Measurements from ENCODE around the gene HOXB3. TPM values are rescaled to one million over a fixed set of nuclear protein-coding genes. Genes with fewer than 3 reads are reported as not detected.

Gene HOXB3
- total RNA-seq, 1 donor, result 0.94 TPM

DNA sequence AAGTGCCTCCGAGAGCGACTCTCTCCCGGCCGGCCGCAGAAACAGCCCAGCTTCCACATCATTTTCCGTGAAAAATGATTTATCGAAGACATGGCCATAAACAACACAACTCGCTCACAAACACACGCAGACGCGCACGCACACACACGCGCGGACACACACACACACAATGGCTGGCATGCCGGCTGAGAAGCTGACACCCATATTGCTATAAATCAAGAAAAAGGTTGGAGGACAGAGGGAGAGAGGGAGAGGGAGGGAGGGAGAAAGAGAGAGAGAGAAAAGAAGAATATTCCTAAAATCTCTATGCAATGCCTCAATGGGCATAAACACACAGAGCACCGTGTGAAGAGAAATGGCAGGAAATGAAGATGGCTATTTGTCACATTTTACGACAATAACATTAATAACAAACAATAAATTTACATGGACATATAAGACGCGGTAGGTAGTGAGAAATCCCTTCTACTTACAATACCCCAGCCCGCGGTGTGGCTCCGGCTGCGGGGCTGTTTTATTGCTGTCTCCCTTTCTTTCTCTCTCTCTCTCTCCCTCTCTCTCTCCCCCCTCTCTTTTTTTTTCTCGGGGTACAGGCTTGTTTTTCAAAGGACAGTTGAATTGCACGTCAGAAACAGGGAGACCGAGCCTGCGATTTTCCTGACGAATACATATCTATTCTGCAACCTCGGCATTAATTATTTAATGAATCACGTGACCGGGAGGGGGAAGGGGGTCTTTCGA is 21.4 kb downstream of the HOXB3 start:
- Histone ChIP-seq H3K4me1 (ENCODE audit: insufficient read depth, low read length) (no peaks in the 10 kb centered on the region), H3K27me3 (ENCODE audit: insufficient read depth, low read length) (peaks cover 64% of the 10 kb centered on the region), H3K9me3 (ENCODE audit: low read depth, low read length) (no peaks in the 10 kb centered on the region)

DNA sequence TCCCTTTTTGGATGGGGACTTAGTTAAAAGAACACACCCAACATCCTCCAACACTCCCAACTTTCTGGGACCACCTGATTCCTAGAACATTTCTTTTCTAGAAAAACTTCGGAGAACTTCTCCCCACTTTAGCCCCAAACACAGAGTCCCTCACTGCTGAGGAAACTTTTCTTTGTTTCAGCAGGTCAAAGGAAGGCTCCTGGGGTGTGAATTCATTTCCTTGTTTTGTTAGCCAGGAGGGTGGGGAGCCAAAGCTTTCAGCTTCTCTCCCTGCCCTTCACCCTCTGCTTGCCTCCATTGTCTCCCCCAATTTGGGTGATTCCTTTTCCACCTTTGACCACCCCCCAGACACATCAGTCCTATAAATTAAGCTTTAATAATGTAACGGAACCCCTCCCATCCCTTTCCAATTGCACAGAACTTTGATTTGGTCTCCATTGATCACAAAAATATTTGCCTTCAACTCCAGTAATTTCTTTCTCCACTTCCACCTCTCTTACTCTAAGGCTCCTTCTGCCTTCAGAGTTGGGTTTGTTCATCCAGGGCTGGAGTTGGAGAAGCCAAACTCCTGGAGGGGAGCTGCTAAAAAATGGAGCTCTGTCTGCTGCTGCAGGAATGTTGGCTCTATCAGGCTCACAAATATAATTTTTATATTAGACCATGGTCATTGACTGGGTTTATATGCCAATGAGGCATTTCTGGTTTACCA is 22.2 kb downstream of the HOXB3 start:
- Histone ChIP-seq H3K4me3 (ENCODE audit: low read length) (no peak overlapping the region), H3K27me3 (ENCODE audit: insufficient read depth, low read length) (peaks cover 66% of the 10 kb centered on the region), H3K4me1 (ENCODE audit: insufficient read depth, low read length) (no peaks in the 10 kb centered on the region), H3K9me3 (ENCODE audit: low read depth, low read length) (no peaks in the 10 kb centered on the region)

More for the DNA sequence above, 21.4 kb downstream of the HOXB3 start:
- H3K4me3 ChIP-seq (ENCODE audit: low read length), result no peak overlapping the region

DNA sequence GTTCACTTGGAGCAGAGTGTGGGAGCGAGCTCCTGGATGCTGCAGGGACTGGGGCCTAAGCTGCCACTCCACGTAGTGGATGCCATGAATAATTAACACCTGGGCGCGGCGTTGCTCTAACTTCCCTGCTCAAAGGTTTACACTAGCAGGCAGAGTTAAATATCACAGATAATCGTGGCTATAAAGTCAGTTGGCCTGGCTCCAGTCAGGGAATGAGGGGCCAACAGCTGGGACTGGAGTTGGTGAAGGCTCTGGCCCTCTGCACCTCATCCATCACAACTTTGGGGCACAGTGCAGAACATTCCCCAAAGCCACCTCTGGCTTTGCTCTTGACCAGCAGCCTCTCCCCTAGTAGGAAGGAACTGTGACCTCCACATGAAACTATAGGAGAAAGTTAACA is 22.8 kb downstream of the HOXB3 start:
- no peaks in the 10 kb centered on the region for H3K4me1 ChIP-seq (ENCODE audit: insufficient read depth, low read length)
- H3K27me3 ChIP-seq (ENCODE audit: insufficient read depth, low read length), result peaks cover 64% of the 10 kb centered on the region
- no peak overlapping the region for H3K4me3 ChIP-seq (ENCODE audit: low read length)
- H3K9me3 ChIP-seq (ENCODE audit: low read depth, low read length), result no peaks in the 10 kb centered on the region

DNA sequence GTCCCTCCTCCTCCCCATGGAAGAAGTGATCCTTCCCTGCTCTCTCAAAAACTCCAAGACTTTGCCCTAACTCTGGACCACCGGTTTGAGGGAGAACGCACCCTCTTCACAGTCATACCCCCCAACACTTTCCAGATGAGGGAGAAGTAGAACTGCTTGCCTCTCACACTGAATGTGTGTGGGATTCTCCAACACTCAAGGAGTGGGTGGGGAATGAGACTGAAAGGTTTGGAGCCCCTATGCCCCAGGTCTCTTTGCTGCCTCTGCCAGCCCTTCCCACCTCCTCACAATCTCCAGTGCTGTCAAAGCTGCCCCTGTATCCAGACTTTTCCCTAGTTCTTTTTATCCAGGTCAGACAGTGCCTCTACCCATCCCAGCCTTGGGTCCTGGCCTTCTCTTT is 23.3 kb downstream of the HOXB3 start:
- Histone ChIP-seq H3K9me3 (ENCODE audit: low read depth, low read length) (no peaks in the 10 kb centered on the region), H3K27me3 (ENCODE audit: insufficient read depth, low read length) (peaks cover 63% of the 10 kb centered on the region), H3K4me3 (ENCODE audit: low read length) (no peak overlapping the region), H3K4me1 (ENCODE audit: insufficient read depth, low read length) (no peaks in the 10 kb centered on the region)

DNA sequence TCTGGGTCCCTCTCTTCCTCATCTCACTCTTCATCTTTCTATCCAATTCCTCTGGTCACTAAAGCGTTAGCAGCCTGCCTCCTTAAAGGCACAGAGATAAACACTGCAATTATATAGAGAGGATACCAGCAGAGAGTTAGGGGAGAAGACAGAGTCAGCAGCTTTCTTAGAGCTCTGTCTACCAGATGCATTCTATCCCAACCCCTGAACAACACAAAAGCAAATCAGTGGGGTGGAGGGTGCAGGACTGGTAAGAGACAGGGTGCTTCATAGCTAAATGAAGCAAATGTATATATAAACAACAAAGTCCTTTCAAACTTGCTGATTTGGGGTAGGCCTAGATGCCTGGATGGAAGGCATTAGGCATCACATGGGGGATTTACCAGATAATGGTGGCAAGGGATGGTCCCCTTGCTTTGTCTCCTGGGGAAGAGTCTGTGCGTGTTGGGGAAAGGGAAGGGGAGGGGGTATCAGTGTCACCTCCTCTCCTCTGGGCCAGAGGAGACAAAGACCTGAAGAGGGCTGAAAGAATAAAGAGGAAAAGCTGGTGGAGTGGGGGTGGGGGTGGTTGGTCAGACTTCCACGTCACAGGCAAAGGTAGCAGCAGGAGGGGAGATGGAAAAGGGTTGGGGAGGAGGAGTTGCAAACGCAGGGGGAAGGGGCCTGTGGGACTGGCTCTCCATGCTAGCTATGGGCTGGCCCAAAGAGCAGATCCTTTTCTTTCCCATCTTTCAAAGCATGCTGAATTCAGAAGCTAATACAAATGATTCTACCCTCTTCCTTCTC is 23.9 kb downstream of the HOXB3 start:
- Histone ChIP-seq H3K27me3 (ENCODE audit: insufficient read depth, low read length) (peaks cover 61% of the 10 kb centered on the region), H3K9me3 (ENCODE audit: low read depth, low read length) (no peaks in the 10 kb centered on the region), H3K4me1 (ENCODE audit: insufficient read depth, low read length) (no peaks in the 10 kb centered on the region), H3K4me3 (ENCODE audit: low read length) (no peak overlapping the region)

DNA sequence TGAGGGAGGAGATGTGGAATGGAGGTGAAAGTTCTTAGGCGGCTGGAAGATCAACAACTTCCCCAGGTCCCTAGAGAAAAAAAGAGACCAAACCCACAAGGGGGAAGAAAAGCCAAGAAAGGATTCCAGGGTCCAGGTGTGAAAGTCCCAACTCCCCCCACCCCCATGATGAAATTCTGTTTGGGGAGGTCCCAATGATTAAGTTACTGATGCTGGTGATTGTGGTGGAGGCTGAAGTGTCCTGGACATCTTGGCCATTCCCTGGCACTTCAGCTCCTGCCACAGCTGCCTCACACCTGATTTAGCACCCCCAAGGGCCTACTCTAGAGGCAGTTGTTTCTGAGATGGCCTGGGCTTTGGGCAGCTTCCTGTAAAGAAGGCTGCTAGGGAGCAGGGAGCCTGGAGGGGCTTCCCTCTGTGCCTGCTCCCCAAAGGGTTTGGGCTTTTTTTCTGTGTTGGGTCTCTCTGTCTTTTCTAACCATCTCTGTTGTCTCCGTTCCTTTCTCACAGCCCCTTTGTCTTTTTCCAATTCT is 25.0 kb downstream of the HOXB3 start:
- Histone ChIP-seq H3K4me1 (ENCODE audit: insufficient read depth, low read length) (no peaks in the 10 kb centered on the region), H3K4me3 (ENCODE audit: low read length) (no peak overlapping the region), H3K9me3 (ENCODE audit: low read depth, low read length) (no peaks in the 10 kb centered on the region), H3K27me3 (ENCODE audit: insufficient read depth, low read length) (peaks cover 51% of the 10 kb centered on the region)

DNA sequence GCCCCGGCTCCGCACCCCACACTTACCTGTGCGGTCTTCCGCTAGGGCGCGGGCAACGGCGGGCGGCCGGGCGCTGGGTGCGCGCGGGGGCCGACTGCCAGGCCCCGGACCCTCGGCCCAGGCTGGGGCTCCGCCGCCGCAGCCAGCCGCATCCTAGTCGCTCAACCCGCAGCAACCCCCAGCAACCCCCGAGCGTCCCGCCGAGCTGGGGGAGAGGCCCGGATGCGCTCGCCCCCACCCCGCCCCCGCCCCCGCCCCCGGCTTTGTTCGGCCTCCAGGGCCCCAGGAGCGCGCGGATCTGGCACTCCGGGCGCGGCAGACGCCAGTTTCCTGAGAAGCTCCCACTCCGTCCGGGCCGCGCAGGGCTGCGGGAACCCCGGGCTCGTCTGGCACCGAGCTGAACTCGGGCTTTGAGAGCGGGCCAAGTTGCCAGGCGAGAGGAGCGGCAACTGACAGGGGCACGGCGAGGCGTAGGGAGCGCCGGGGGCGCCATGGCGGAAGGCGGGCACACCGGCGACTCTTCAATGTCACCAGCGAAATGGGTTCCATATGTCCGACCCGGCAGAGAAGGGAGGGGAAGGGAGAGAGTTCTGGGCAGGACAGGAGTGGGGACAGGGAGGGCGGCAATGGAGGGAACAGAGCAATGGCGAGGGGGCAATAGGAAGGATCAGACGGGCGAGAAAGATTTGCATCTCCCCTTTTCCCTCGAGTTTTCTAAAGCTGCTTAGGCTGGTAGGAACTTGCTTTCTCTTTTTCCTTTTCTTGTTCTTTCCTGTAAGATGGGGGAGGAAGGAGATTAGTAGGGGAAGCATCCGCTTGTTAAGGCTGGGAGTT is 25.6 kb downstream of the HOXB3 start:
- Histone ChIP-seq H3K4me1 (ENCODE audit: insufficient read depth, low read length) (no peaks in the 10 kb centered on the region), H3K27me3 (ENCODE audit: insufficient read depth, low read length) (peaks cover 44% of the 10 kb centered on the region), H3K9me3 (ENCODE audit: low read depth, low read length) (no peaks in the 10 kb centered on the region), H3K4me3 (ENCODE audit: low read length) (no peak overlapping the region)

DNA sequence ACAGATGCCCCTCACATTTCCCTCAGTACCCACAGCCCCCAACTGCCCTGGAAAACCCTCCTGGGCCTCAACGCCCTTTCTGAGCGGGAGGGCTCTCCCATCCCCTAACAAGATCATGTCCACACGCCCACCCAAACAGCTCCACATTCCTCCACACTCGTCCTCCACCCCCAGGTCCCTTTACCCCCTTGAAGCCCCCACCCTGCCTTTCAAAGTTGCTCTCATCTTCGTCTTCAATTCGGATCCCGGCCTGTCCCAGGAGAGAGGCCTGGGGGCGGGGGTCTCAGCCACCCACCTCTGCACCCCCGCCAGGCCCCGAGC is 26.2 kb downstream of the HOXB3 start:
- Histone ChIP-seq H3K27me3 (ENCODE audit: insufficient read depth, low read length) (peaks cover 39% of the 10 kb centered on the region), H3K4me3 (ENCODE audit: low read length) (no peak overlapping the region), H3K4me1 (ENCODE audit: insufficient read depth, low read length) (no peaks in the 10 kb centered on the region), H3K9me3 (ENCODE audit: low read depth, low read length) (no peaks in the 10 kb centered on the region)

DNA sequence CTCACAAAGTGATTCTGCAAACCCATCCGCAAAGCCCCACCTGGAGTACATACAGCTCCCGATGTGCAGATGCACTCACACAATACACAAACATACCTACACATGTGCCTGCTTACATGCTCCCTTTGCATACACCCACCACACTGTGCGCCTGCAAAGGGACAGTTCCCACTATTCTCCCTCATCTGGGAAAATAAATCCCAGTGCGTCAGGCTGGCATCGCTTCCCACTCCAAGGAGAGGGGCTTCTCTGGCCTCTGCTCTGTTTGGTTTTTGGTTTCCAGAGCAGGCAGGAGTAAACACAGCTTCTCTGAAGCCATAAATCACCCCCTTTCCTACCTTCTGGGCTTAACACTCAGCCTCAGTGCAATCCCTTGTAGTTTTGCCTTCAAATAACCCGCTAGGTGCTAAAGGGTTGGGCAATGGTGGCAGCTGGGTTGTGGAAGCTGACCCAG is 26.6 kb downstream of the HOXB3 start:
- H3K27me3 ChIP-seq (ENCODE audit: insufficient read depth, low read length), result peaks cover 35% of the 10 kb centered on the region

DNA sequence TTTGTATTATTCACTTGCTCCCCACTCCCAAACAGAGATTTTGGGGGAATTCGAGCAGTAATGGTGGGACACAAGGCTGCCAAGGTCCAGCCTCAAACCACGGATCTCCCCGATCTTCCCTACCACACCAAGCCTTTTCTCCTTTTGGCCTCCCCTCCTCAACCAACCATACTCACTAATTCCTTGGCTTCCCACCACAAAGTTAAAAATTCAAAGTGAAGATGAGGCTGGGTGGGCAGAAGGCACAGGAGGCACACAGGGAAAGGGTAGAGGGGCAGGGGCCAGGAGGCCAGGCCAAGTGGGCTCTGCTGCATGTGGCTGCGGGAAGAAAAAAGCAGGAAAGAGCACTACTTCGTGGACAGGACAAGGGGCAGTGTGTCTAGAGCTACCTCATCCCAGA is 27.1 kb downstream of the HOXB3 start:
- H3K9me3 ChIP-seq (ENCODE audit: low read depth, low read length), result no peaks in the 10 kb centered on the region

More for the DNA sequence above, 26.6 kb downstream of the HOXB3 start:
- H3K4me3 ChIP-seq (ENCODE audit: low read length), result no peak overlapping the region
- no peaks in the 10 kb centered on the region for H3K4me1 ChIP-seq (ENCODE audit: insufficient read depth, low read length)
- H3K9me3 ChIP-seq (ENCODE audit: low read depth, low read length), result no peaks in the 10 kb centered on the region

DNA sequence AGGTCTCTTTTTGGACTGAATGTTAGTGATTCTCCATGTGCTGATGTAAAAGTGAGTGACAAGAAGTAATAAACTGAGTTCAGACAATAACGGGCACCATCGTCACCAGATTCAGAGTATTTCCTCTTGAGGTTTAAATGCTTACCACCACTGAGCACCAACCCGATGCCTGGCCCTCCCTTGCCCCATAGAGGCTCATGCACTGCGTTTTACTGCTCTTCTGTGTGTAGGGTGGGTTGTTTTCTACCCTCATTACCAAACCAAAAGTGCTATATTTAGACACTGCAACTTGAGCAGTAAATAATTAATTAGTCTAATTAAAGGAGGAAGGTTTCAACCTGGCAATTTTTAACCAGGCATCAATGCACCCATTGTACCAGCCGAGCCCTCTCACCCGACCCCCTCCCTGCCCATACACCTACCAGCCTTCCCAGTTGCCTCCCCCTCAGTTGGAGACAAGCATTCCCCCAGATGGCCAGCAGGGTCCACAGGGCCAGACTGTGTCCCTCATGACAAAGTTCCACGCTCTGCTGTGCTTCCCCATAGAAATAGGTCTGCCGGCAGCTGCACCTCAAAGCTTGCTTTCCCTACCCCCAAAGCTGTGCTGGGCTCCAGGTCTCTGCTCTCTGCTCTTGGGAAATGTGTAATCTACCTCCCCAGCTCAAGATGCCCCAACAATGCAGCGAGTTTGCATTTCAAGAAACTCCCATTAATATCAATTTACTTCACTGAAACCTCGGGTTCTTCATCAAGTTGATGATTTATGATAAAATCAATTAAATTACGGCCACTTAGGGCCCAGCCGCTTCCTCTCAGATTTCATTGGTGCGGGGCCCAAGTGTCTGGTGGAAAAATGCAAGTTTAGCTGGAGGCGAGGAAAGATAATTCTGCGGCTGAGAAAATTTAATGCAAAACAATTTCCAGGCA is 27.9 kb downstream of the HOXB3 start:
- Histone ChIP-seq H3K27me3 (ENCODE audit: insufficient read depth, low read length) (peaks cover 26% of the 10 kb centered on the region), H3K4me1 (ENCODE audit: insufficient read depth, low read length) (no peaks in the 10 kb centered on the region), H3K4me3 (ENCODE audit: low read length) (no peak overlapping the region), H3K9me3 (ENCODE audit: low read depth, low read length) (no peaks in the 10 kb centered on the region)

More for the DNA sequence above, 27.1 kb downstream of the HOXB3 start:
- H3K4me3 ChIP-seq (ENCODE audit: low read length), result no peak overlapping the region
- no peaks in the 10 kb centered on the region for H3K4me1 ChIP-seq (ENCODE audit: insufficient read depth, low read length)
- peaks cover 30% of the 10 kb centered on the region for H3K27me3 ChIP-seq (ENCODE audit: insufficient read depth, low read length)

DNA sequence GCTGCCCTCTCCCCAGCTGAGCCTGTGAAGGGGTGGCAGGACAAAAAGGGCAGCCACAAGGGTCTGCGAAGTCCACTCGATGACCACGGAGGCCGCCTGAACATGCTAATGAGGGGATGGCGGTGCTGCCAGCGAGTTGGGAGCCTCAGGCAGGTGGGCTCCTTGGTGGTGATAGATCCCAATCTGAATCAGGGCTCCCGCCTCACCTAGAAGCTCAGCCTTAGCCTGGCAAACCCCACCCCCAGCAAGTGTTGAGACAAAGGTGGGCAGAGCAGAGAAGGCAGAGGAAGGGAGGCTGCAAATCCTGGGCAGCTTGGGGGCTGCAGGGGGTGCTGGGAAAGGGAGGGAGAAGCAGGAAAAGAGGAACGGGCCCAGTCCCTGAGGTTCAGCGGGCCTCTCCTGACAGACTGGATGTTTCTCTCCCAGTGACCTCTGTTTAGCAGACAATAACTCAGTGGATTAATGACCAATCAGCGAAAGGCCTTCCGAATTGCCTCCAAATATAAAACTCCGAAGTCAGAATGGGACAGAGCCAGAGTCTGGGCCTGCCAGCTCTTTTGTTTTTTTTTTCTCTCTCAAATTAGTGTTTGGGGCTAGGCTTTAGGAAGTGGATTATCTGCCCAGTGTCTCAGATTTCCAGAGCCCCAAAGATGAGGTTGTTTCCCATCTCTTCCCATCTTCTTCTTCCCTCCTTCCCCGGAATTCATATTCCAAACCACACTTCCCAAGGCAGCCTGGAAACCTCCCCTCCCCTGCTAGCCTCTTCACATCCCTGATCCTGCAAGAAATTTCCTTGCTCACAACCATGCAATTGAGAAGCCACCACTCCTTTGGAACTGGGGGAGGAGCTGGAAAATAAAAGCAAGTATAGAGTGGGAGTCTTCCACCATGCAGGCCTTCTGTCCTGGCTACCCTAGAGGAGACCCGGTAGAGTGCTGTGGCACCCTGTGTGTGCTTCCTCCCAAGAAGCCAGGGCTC is 29.9 kb downstream of the HOXB3 start:
- Histone ChIP-seq H3K9me3 (ENCODE audit: low read depth, low read length) (no peaks in the 10 kb centered on the region), H3K4me1 (ENCODE audit: insufficient read depth, low read length) (no peaks in the 10 kb centered on the region), H3K4me3 (ENCODE audit: low read length) (no peak overlapping the region), H3K27me3 (ENCODE audit: insufficient read depth, low read length) (peaks cover 28% of the 10 kb centered on the region)

All from mononuclear cell (primary cell).